Activated CD8-positive, alpha-beta memory T cell treated with anti-CD3 and anti-CD28 coated beads, Interleukin-2, amount 10 ng/mL, durations not matched to agents 7 days and 5 days (primary cell): ENCODE measurements around the gene TBPL1. TPM values are rescaled to one million over a fixed set of nuclear protein-coding genes. Genes with fewer than 3 reads are reported as not detected.
"Not testable (repeated sequence)": the region's sequence is repeated elsewhere in the genome, so short reads cannot be mapped to it uniquely, and the experiment has no call there.

Experiments
- ATAC-seq: fragments of 150-1000 bp; cut with Tn5 transposase; one replicate; pipeline ENCODE4 v1.10.0; 2021; ENCODE audit warnings: moderate library complexity
- CTCF ChIA-PET: fragments of 350-600 bp; sonication (Branson Sonifier 250); formaldehyde crosslinking; loops from one replicate; lab custom pipeline; 2021; ENCODE audit warnings: antibody characterized with exemption; lab: Charles Lee
- DNase-seq: peaks from one replicate; pipeline ENCODE4 v3.0.0-alpha.2; 2020
- H3K27ac Mint-ChIP-seq: one replicate; pipeline ENCODE4 v1.8.0; 2021; ENCODE audit warnings: mild to moderate bottlenecking, mixed read lengths
- H3K27me3 Mint-ChIP-seq: one replicate; pipeline ENCODE4 v1.8.0; 2021; ENCODE audit warnings: mixed read lengths
- H3K36me3 Mint-ChIP-seq: one replicate; pipeline ENCODE4 v1.8.0; 2021; ENCODE audit warnings: mild to moderate bottlenecking, mixed read lengths
- H3K4me1 Mint-ChIP-seq: one replicate; pipeline ENCODE4 v1.8.0; 2021; ENCODE audit warnings: mixed read lengths
- H3K4me3 Mint-ChIP-seq: one replicate; pipeline ENCODE4 v1.8.0; 2021; ENCODE audit warnings: mild to moderate bottlenecking, moderate library complexity, mixed read lengths
- H3K9me3 Mint-ChIP-seq: one replicate; pipeline ENCODE4 v1.8.0; 2022; ENCODE audit warnings: low read depth, mixed read lengths
- total RNA-seq, 2 experiments: library from RNA; stranded (reverse); gene quantifications; one replicate each; pipeline ENCODE4 v1.2.3, GENCODE V29; 2021

The TBPL1 gene
- total RNA-seq, 2 experiments from 2014 or later, result 30.7 to 33.9 TPM

DNA sequence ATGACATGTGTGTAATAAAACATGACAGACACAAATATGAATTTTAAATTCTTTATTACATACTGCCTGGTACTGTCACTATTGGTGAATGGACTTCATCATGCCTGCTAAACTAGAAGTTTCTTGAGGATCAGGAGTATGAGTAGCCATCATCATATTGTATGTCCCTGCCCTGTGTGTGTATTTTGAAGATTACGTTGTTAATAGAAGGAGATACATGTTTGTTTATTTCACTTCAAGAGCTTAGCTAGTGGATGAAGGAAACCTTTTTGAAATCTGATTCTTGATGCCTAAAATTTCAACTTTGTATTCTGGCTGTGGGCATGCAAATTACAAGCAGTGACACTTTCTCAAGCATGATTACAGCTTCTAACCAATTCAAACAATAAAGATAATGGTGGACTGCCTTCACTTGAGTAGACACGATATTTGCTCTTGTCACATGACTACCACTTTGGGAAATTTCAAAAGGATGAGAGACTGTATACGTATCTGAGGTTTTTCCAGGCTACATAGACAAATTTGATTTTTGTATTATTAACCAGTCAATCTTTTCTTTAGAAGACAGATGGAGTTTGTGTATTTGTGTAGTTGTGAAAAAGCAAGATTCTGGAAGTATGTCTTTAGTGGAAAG, 3.5 kb downstream of the TBPL1 start:
- ATAC-seq (no peak), DNase-seq (no peak)
- no peaks in the 10 kb centered on the region for H3K9me3 Mint-ChIP-seq
- CTCF ChIA-PET, result interaction anchor here (0.7 to 1.4 kb wide), 2 partner anchors 16 to 155 kb away, joined by 3 to 4 read pairs; no protein-coding TSS in a partner anchor
- peaks cover 51% of the 10 kb centered on the region for H3K4me1 Mint-ChIP-seq
- H3K27ac Mint-ChIP-seq, result no peak overlapping the region
- peaks cover 2% of the 10 kb centered on the region for H3K27me3 Mint-ChIP-seq
- peaks cover 5% of the 10 kb centered on the region for H3K36me3 Mint-ChIP-seq
- no peak overlapping the region for H3K4me3 Mint-ChIP-seq

DNA sequence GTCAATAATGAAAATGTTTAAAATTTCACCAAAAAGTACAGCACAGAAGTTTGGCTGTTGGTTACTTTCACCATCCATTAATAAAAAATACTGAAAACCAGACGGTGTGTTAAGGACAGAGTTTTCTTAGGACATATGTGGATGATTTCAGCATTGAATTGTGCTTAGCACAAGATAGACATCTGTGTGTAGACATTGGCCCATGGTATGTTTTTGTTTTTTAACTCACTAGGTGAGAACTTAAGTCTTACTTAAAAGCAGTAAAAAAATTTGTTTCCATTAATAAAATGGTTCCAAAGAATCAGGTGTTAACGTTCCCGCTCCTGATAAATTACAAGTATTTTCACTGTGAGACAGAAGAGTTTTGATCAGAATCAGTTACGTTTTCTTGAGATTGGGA, 4.2 kb downstream of the TBPL1 start:
- H3K27ac Mint-ChIP-seq, result no peak overlapping the region
- H3K27me3 Mint-ChIP-seq, result no peaks in the 10 kb centered on the region
- H3K9me3 Mint-ChIP-seq, result no peaks in the 10 kb centered on the region
- ATAC-seq (no peak), DNase-seq (no peak)
- H3K4me1 Mint-ChIP-seq, result peaks cover 55% of the 10 kb centered on the region
- H3K36me3 Mint-ChIP-seq, result peaks cover 9% of the 10 kb centered on the region
- no peak overlapping the region for H3K4me3 Mint-ChIP-seq
- CTCF ChIA-PET, result interaction anchor here (1.2 to 2.3 kb wide), 2 partner anchors 16 to 36 kb away, joined by 3 to 9 read pairs; no protein-coding TSS in a partner anchor

DNA sequence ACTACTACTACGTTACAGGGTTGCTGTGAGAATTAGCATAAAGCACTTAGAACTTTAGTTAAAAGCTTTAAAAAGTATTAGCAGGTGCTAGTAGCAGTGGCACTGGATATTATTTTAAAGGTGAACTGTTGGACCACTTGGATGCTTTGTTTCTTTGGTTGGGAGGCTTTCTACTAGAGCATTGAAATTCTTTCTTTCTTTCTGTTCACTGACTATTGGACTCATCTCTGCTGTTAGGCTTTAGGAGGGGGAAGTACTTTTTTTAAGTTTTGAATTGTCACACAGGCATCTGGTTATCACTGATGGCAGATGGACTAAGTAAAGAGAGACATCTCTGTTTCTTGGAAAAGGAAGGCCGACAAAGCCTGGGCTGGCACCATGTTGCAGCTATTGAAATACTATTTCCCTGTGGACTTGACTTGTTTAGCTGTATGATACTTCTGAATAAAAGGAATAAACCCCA, 4.8 kb downstream of the TBPL1 start:
- CTCF ChIA-PET, result interaction anchor here (0.8 to 2.3 kb wide), 4 partner anchors 15 to 105 kb away, joined by 3 to 9 read pairs (median 4); no protein-coding TSS in a partner anchor
- H3K36me3 Mint-ChIP-seq, result peaks cover 10% of the 10 kb centered on the region
- H3K9me3 Mint-ChIP-seq, result no peaks in the 10 kb centered on the region
- no peak overlapping the region for H3K27ac Mint-ChIP-seq
- H3K4me3 Mint-ChIP-seq, result no peak overlapping the region
- ATAC-seq (no peak), DNase-seq (no peak)
- H3K27me3 Mint-ChIP-seq, result no peaks in the 10 kb centered on the region
- H3K4me1 Mint-ChIP-seq, result peaks cover 59% of the 10 kb centered on the region

GRCh38 chr6:133958791-133959190, 5.8 kb downstream of the TBPL1 start:
- CTCF ChIA-PET, result interaction anchor here (0.9 to 2.3 kb wide), 3 partner anchors 14 to 35 kb away, joined by 3 to 9 read pairs (median 4); no protein-coding TSS in a partner anchor
- H3K4me1 Mint-ChIP-seq, result peaks cover 61% of the 10 kb centered on the region
- H3K36me3 Mint-ChIP-seq, result peaks cover 10% of the 10 kb centered on the region
- no peak for DNase-seq
- H3K9me3 Mint-ChIP-seq, result no peaks in the 10 kb centered on the region
- peak; percentile 31 for ATAC-seq
- no peaks in the 10 kb centered on the region for H3K27me3 Mint-ChIP-seq
- no peak overlapping the region for H3K4me3 Mint-ChIP-seq
- no peak overlapping the region for H3K27ac Mint-ChIP-seq

GRCh38 chr6:133959667-133960368, 6.8 kb downstream of the TBPL1 start:
- no peak overlapping the region for H3K4me3 Mint-ChIP-seq

DNA sequence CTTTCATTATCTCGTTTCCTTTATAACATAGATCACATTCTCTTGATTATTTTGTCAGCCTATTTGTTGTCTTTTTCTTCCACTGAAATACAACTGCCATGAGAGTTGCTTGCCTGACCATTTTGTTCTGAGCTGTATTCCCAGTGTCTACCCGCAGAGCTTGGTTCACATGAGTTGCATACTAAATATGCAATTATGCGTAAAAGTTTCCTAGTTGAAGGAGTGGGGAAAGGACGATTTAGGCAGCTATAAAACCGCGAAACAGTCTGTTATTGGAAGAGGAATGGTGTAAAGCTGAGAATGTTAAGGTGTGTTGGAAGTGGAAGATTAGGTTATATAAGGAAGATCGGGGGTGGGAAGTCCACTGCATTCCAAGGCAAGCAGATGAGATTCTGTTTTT, 8.8 kb downstream of the TBPL1 start:
- DNase-seq, result no peak
- CTCF ChIA-PET, result interaction anchor here (1.3 to 1.9 kb wide), 4 partner anchors 9 to 102 kb away, joined by 4 to 6 read pairs (median 5); partner anchors contain the start of gene TBPL1
- Mint-ChIP-seq H3K9me3 (no peaks in the 10 kb centered on the region), H3K4me1 (peaks cover 49% of the 10 kb centered on the region), H3K36me3 (peaks cover 7% of the 10 kb centered on the region), H3K27me3 (no peaks in the 10 kb centered on the region), H3K27ac (no peak overlapping the region), H3K4me3 (no peak overlapping the region)
- ATAC-seq, result no peak

More at GRCh38 chr6:133959667-133960368, 6.8 kb downstream of the TBPL1 start:
- Mint-ChIP-seq H3K27me3 (no peaks in the 10 kb centered on the region), H3K9me3 (no peaks in the 10 kb centered on the region), H3K4me1 (peaks cover 55% of the 10 kb centered on the region), H3K27ac (no peak overlapping the region), H3K36me3 (peaks cover 10% of the 10 kb centered on the region)
- ATAC-seq (no peak), DNase-seq (no peak)
- CTCF ChIA-PET, result no interaction called here

- Mint-ChIP-seq H3K4me1 (peaks cover 39% of the 10 kb centered on the region), H3K36me3 (peaks cover 7% of the 10 kb centered on the region), H3K27ac (no peak overlapping the region), H3K4me3 (no peak overlapping the region), H3K27me3 (no peaks in the 10 kb centered on the region), H3K9me3 (no peaks in the 10 kb centered on the region)
- CTCF ChIA-PET, result interaction anchor here (1.8 kb wide), 1 partner anchor 9 kb away, joined by 8 read pairs; no protein-coding TSS in a partner anchor
- DNase-seq, result no peak
- ATAC-seq, result peak; percentile 23
These were observed 11.0 kb downstream of the TBPL1 start for GRCh38 chr6:133964052-133964451.

- H3K27ac Mint-ChIP-seq, result no peak overlapping the region
- H3K27me3 Mint-ChIP-seq, result no peaks in the 10 kb centered on the region
- ATAC-seq (no peak), DNase-seq (no peak)
- no peaks in the 10 kb centered on the region for H3K9me3 Mint-ChIP-seq
- peaks cover 36% of the 10 kb centered on the region for H3K4me1 Mint-ChIP-seq
- CTCF ChIA-PET, result interaction anchor here (1.8 to 2.5 kb wide), 2 partner anchors 8 to 42 kb away, joined by 8 to 11 read pairs; no protein-coding TSS in a partner anchor
- peaks cover 7% of the 10 kb centered on the region for H3K36me3 Mint-ChIP-seq
- H3K4me3 Mint-ChIP-seq, result no peak overlapping the region
These were observed 11.7 kb downstream of the TBPL1 start for GRCh38 chr6:133964702-133965101.

GRCh38 chr6:133965817-133966360, 12.9 kb downstream of the TBPL1 start:
- no peaks in the 10 kb centered on the region for H3K9me3 Mint-ChIP-seq
- CTCF ChIA-PET, result interaction anchor here (0.7 to 2.5 kb wide), 3 partner anchors 29 to 98 kb away, joined by 3 to 11 read pairs (median 4); no protein-coding TSS in a partner anchor
- peaks cover 36% of the 10 kb centered on the region for H3K4me1 Mint-ChIP-seq
- DNase-seq (no peak), ATAC-seq (no peak)
- peaks cover 7% of the 10 kb centered on the region for H3K36me3 Mint-ChIP-seq
- H3K27ac Mint-ChIP-seq, result no peak overlapping the region
- no peaks in the 10 kb centered on the region for H3K27me3 Mint-ChIP-seq
- no peak overlapping the region for H3K4me3 Mint-ChIP-seq

DNA sequence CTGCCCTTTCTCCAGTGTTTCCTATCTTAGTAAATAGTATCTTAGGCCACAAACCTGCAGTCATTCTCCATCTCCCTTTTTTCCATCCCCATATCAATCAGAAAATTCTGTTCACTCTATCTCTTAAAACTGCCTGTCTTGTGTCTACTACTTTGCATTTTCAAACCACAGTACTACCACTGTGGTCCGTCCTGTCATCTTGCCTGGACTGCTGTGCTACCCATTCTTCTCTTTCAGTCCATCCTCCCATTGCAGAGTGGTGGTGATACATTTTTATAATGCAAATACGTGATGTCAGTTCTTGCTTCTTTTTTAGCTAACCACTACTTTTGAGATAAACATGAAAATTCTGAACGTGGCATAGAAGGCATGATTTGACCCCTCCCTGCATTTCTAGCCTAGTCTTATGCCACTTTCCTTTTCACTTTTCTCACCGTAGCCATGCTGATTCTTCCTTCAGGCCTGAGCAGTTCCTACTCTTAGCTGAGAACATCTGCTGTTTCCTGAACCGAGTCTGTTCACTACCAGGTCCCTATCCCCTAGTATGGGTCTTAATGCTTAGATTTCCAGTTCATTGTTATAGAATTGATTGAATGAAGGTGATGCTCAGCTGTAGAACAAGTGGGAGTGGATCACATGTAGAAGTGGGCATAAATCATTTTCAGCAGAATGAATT, 13.8 kb downstream of the TBPL1 start:
- CTCF ChIA-PET, result interaction anchor here (0.8 to 2.5 kb wide), 5 partner anchors 12 to 130 kb away, joined by 3 to 11 read pairs (median 3); no protein-coding TSS in a partner anchor
- H3K27ac Mint-ChIP-seq, result peak overlapping the region; percentile 10

DNA sequence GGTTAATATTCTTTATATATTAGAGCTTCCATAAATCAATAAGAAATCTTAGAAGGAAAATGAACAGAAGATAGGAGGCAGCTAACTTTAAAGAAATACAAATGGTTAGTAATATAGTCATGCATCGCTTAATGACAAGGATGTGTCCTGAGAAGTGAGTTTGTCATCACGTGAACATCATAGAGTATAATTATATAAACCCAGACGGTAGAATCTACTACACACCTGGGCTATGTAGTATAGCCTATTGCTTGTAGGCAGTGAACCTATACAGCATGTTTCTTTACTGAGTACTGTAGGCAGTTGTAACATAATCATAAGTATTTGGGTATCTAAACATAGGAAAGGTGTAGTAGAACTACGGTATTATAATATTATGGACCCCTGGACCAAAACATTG, 14.3 kb downstream of the TBPL1 start:
- DNase-seq, result no peak
- no peak overlapping the region for H3K27ac Mint-ChIP-seq
- CTCF ChIA-PET, result interaction anchor here (0.8 to 2.5 kb wide), 5 partner anchors 13 to 129 kb away, joined by 3 to 11 read pairs (median 3); no protein-coding TSS in a partner anchor
- H3K9me3 Mint-ChIP-seq, result no peaks in the 10 kb centered on the region
- H3K4me3 Mint-ChIP-seq, result no peak overlapping the region
- no peak for ATAC-seq
- peaks cover 28% of the 10 kb centered on the region for H3K4me1 Mint-ChIP-seq
- H3K36me3 Mint-ChIP-seq, result peaks cover 2% of the 10 kb centered on the region
- H3K27me3 Mint-ChIP-seq, result no peaks in the 10 kb centered on the region

More for the DNA sequence above, 13.8 kb downstream of the TBPL1 start:
- ATAC-seq (no peak), DNase-seq (no peak)
- Mint-ChIP-seq H3K36me3 (peaks cover 5% of the 10 kb centered on the region), H3K4me3 (no peak overlapping the region), H3K27me3 (no peaks in the 10 kb centered on the region), H3K9me3 (no peaks in the 10 kb centered on the region), H3K4me1 (peaks cover 34% of the 10 kb centered on the region)

- H3K9me3 Mint-ChIP-seq, DNase-seq, H3K4me3 Mint-ChIP-seq, H3K27me3 Mint-ChIP-seq, ATAC-seq, H3K27ac Mint-ChIP-seq, H3K36me3 Mint-ChIP-seq: not testable (repeated sequence)
- H3K4me1 Mint-ChIP-seq, result peaks cover 26% of the 10 kb centered on the region
- CTCF ChIA-PET, result interaction anchor here (0.9 to 1.0 kb wide), 2 partner anchors 13 to 129 kb away, joined by 3 to 4 read pairs; no protein-coding TSS in a partner anchor
These were observed 14.8 kb downstream of the TBPL1 start for GRCh38 chr6:133967835-133968234.
